ENCODE results near the gene RASL11B.

DNA sequence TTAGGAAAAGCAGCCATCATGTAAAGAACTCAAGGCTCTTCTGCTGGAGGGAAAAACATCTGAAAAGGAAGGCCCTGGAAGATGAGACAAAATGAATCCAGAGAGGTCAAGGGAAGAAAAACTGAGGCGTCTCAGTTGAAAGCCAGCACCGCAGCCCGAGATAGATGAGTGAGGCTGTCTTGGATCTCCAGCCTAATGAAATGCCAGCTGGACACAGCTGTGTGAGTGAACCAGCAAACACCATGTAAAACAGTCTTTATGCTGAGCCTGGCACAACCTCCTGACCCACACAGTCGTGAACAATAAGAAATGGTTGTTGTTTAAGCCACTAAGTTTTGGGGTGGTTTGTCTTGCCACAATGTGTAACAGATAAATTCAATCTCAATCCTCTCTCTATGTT, 48.6 kb upstream of the RASL11B start:
- no peak for TF ChIP-seq POLR2A (IDR thresholded peaks at IDR 0.05; ENCODE audit: low read length)
- no peak for TF ChIP-seq GATA1 (IDR thresholded peaks at IDR 0.05; ENCODE audit: low read depth, low read length)
